IMR-90 (cell line): ENCODE data around the gene TLL1. TPM values are rescaled to one million over a fixed set of nuclear protein-coding genes. Genes with fewer than 3 reads are reported as not detected.

Experiments
- ATAC-seq: fragments of 200-7000 bp; cut with Tn5 transposase; 2 replicates; pipeline ENCODE4 v1.9.1; 2020; ENCODE audit warnings: low read depth, mild to moderate bottlenecking, moderate library complexity
- BruUV-seq: library from RNA; stranded (reverse); fragments of 400-500 nt; replicated peaks from 2 replicates; lab custom pipeline; 2021; lab: Mats Ljungman, UMichigan
- CTCF ChIA-PET: fragments of 300-600 bp; formaldehyde crosslinking; extraction: SDS; loops from one replicate; lab custom pipeline; 2021; ENCODE audit warnings: antibody characterized with exemption; lab: Yijun Ruan, JAX
- POLR2A ChIA-PET: fragments of 300-600 bp; sonication (Branson Sonifier 250); formaldehyde crosslinking; loops from one replicate; lab custom pipeline; 2022; ENCODE audit warnings: antibody characterized with exemption; ENCODE audit not compliant: unreplicated experiment; lab: Charles Lee
- DNase-seq: peaks from one replicate; pipeline ENCODE4 v3.0.0; 2013
- H2AFZ ChIP-seq: replicated peaks from 2 replicates; pipeline ENCODE3; 2013; ENCODE audit warnings: low read length, mild to moderate bottlenecking; ENCODE audit not compliant: poor library complexity
- H2AK5ac ChIP-seq: 2 replicates; pipeline ENCODE4 v1.6.1; 2013; ENCODE audit warnings: low read depth, low read length, inconsistent platforms
- H2AK9ac ChIP-seq: replicated peaks from 2 replicates; pipeline ENCODE3; 2013; ENCODE audit warnings: mild to moderate bottlenecking, low read depth, low read length, moderate library complexity; ENCODE audit not compliant: poor library complexity
- H2BK120ac ChIP-seq: 2 replicates; pipeline ENCODE4 v1.6.1; 2013; ENCODE audit warnings: low read depth, low read length, inconsistent platforms
- H2BK15ac ChIP-seq: 3 replicates; pipeline ENCODE4 v1.6.1; 2013; ENCODE audit warnings: low read depth, low read length, inconsistent platforms
- H2BK20ac ChIP-seq: 2 replicates; pipeline ENCODE4 v1.6.1; 2013; ENCODE audit warnings: low read depth, mild to moderate bottlenecking, inconsistent platforms, low read length, moderate library complexity
- H2BK5ac ChIP-seq: 2 replicates; pipeline ENCODE4 v1.6.1; 2013; ENCODE audit warnings: mild to moderate bottlenecking, low read depth, low read length, inconsistent platforms; ENCODE audit not compliant: poor library complexity, severe bottlenecking
- H3K14ac ChIP-seq: replicated peaks from 2 replicates; pipeline ENCODE4 v1.6.1; 2013; ENCODE audit warnings: low read depth, low read length, inconsistent platforms
- H3K18ac ChIP-seq: 2 replicates; pipeline ENCODE4 v1.6.1; 2013; ENCODE audit warnings: low read depth, low read length, control low read depth
- H3K23ac ChIP-seq: 2 replicates; pipeline ENCODE4 v1.6.1; 2013; ENCODE audit warnings: low read depth, low read length, inconsistent platforms
- H3K27ac ChIP-seq: 2 replicates; pipeline ENCODE4 v1.5.1; 2013; ENCODE audit warnings: mild to moderate bottlenecking, control low read depth, low read length; ENCODE audit not compliant: insufficient read depth
- H3K27me3 ChIP-seq: 2 replicates; pipeline ENCODE4 v1.6.1; 2013; ENCODE audit warnings: low read length; ENCODE audit not compliant: control insufficient read depth, insufficient read depth
- H3K36me3 ChIP-seq: 2 replicates; pipeline ENCODE4 v1.6.1; 2013; ENCODE audit warnings: low read length, mixed read lengths; ENCODE audit not compliant: control insufficient read depth, insufficient read depth
- H3K4ac ChIP-seq: 2 replicates; pipeline ENCODE4 v1.6.1; 2013; ENCODE audit warnings: low read depth, low read length, inconsistent platforms
- H3K4me1 ChIP-seq: 2 replicates; pipeline ENCODE4 v1.6.1; 2013; ENCODE audit warnings: low read length, mixed read lengths; ENCODE audit not compliant: control insufficient read depth, insufficient read depth
- H3K4me2 ChIP-seq: 2 replicates; pipeline ENCODE4 v1.6.1; 2013; ENCODE audit warnings: low read depth, mild to moderate bottlenecking, control low read depth, low read length, moderate library complexity
- H3K4me3 ChIP-seq: 2 replicates; pipeline ENCODE4 v1.5.1; 2013; ENCODE audit warnings: low read depth, mild to moderate bottlenecking, control low read depth, low read length, moderate library complexity; ENCODE audit not compliant: insufficient read depth
- H3K56ac ChIP-seq: 2 replicates; pipeline ENCODE4 v1.6.1; 2013; ENCODE audit warnings: low read length, inconsistent platforms; ENCODE audit not compliant: insufficient read depth; ENCODE audit errors: extremely low read depth
- H3K79me1 ChIP-seq, 2 experiments: 2 replicates each; pipeline ENCODE4 v1.6.1; 2013; ENCODE audit warnings: low read length in 2 of 2, inconsistent platforms in 1 of 2, low read depth in 1 of 2
- H3K9ac ChIP-seq: 2 replicates; pipeline ENCODE4 v1.6.1; 2013; ENCODE audit warnings: low read depth, low read length, control low read depth
- H3K9me1 ChIP-seq: 2 replicates; pipeline ENCODE4 v1.6.1; 2013; ENCODE audit warnings: low read length, inconsistent platforms; ENCODE audit not compliant: insufficient read depth
- H3K9me3 ChIP-seq: 2 replicates; pipeline ENCODE4 v1.6.1; 2013; ENCODE audit warnings: low read length; ENCODE audit not compliant: control insufficient read depth, insufficient read depth
- H4K20me1 ChIP-seq: 2 replicates; pipeline ENCODE4 v1.6.1; 2013; ENCODE audit warnings: low read length, inconsistent platforms; ENCODE audit not compliant: insufficient read depth
- H4K5ac ChIP-seq: 2 replicates; pipeline ENCODE4 v1.6.1; 2013; ENCODE audit warnings: mild to moderate bottlenecking, low read depth, low read length, control low read depth
- H4K8ac ChIP-seq, 2 experiments: 2 replicates each; pipeline ENCODE4 v1.6.1; 2013; ENCODE audit warnings: low read depth in 2 of 2, low read length in 2 of 2, control low read depth in 1 of 2, inconsistent platforms in 1 of 2
- H4K91ac ChIP-seq: 2 replicates; pipeline ENCODE4 v1.6.1; 2013; ENCODE audit warnings: low read depth, low read length, inconsistent platforms; ENCODE audit not compliant: insufficient read depth
- CEBPB ChIP-seq: IDR thresholded peaks from 2 replicates; pipeline ENCODE4 v1.6.1; 2012; ENCODE audit warnings: low read depth, low read length, improper control_type of control experiment
- CHD1 ChIP-seq: IDR thresholded peaks from 2 replicates; pipeline ENCODE4 v1.6.1; 2012; ENCODE audit warnings: low read depth, low read length, improper control_type of control experiment
- FOS ChIP-seq: fragments of 150-350 bp; IDR thresholded peaks from 2 replicates; pipeline ENCODE4 v1.6.1; 2016; ENCODE audit warnings: low read depth, low read length
- MAZ ChIP-seq: IDR thresholded peaks from 2 replicates; pipeline ENCODE4 v1.6.1; 2012; ENCODE audit warnings: low read depth, mild to moderate bottlenecking, low read length, improper control_type of control experiment, moderate library complexity, borderline replicate concordance
- USF2 ChIP-seq: fragments of 150-350 bp; IDR thresholded peaks from 2 replicates; pipeline ENCODE4 v1.6.1; 2017; ENCODE audit warnings: mild to moderate bottlenecking, antibody characterized with exemption, low read length, low read depth
- WGBS, 2 experiments: methylation state at CpG; one replicate each; pipeline versions ENCODE4 v1.1.5 to v1.1.7; 2013; ENCODE audit warnings: missing lambda C conversion rate in 2 of 2; ENCODE audit not compliant: insufficient read length in 1 of 2; ENCODE audit errors: extremely low coverage in 2 of 2; 5-methylcytosine and 5-hydroxymethylcytosine counted together
- dilution Hi-C: fragments of 300-500 bp; cut with HindIII; formaldehyde crosslinking; loops from one replicate; pipeline ENCODE4 v1.14.3; 2018; ENCODE audit warnings: low sequenced_read_pairs; ENCODE audit not compliant: unreplicated experiment
- in situ Hi-C: fragments of 300-500 bp; cut with MboI; formaldehyde crosslinking; loops from 3 replicates; pipeline ENCODE4 v1.14.3; 2019; ENCODE audit warnings: low sequenced_read_pairs, inconsistent platforms, mixed read lengths
- intact Hi-C: fragments of 100-400 bp; cut with micrococcal nuclease; formaldehyde crosslinking; loops from 2 replicates; pipeline ENCODE4 v1.10.0; 2022
- polyA plus RNA-seq, 3 experiments: library from polyadenylated mRNA; depleted of rRNA; stranded (reverse); fragments of >200 nt; gene quantifications; 2 replicates each; pipeline ENCODE4 v1.2.3, GENCODE V29; 2012; ENCODE audit warnings: low replicate concordance in 1 of 3
- total RNA-seq: library from RNA; depleted of rRNA; stranded (reverse); fragments of >200 nt; gene quantifications from 2 replicates; pipeline ENCODE4 v1.2.3, GENCODE V29; 2012
- TF ChIP-seq, protein P1 (sequence below): conservative IDR thresholded peaks from 2 replicates; pipeline ENCODE4 v1.5.1; 2012; ENCODE audit warnings: mild to moderate bottlenecking, low read depth, low read length, improper control_type of control experiment

The TLL1 gene
- total and polyA plus RNA-seq, 2 of the 4 experiments (the other 2 are of a cell fraction) = not detected

DNA sequence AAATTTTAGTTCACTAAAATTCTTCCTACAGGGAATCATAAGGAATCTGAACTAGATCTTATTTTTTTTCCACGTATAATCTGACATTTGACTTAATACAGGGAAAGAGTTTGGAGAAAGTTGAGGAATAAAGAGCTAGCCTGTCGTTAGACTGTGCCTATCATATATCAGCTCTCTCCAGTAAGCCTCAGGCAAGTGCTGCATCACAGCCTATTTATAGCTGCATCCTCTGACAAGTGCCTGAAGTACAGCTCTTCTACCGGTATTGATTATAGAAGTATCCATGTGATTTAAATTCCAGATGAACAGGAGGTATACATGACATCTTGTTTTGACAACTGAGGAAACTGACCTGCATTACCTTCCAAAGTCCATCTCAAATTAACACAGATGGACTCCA lies 248.9 kb downstream of the TLL1 start:
- Histone ChIP-seq H3K23ac (no peak overlapping the region), H3K9me1 (no peaks in the 10 kb centered on the region), H2AK5ac (no peak overlapping the region), H2BK120ac (no peak overlapping the region), H3K4me2 (no peak overlapping the region), H2BK5ac (no peak overlapping the region), H3K79me1 (no peaks in the 10 kb centered on the region), H3K56ac (no peak overlapping the region), H2AK9ac (no peak overlapping the region), H2BK15ac (no peak overlapping the region), H3K36me3 (no peaks in the 10 kb centered on the region), H3K4me1 (no peaks in the 10 kb centered on the region), H3K27ac (no peak overlapping the region), H3K14ac (no peak overlapping the region), H4K91ac (no peak overlapping the region), H3K27me3 (no peaks in the 10 kb centered on the region), H2BK20ac (no peak overlapping the region), H4K5ac (no peak overlapping the region), H3K9me3 (peaks cover 3% of the 10 kb centered on the region), H3K9ac (no peak overlapping the region), H2AFZ (no peak overlapping the region), H3K4ac (no peak overlapping the region), H4K8ac (no peak overlapping the region), H3K18ac (no peak overlapping the region), H3K4me3 (no peak overlapping the region), H4K20me1 (no peaks in the 10 kb centered on the region)
- intact Hi-C loops (no loop called here), dilution Hi-C loops (no loop called here), in situ Hi-C loops (no loop called here)
- ChIA-PET POLR2A (no interaction called here), CTCF (interaction anchor here (0.5 kb wide), 1 partner anchor 23 kb away, joined by 4 read pairs; no protein-coding TSS in a partner anchor)
- ATAC-seq (no peak), DNase-seq (no peak)
- no peak for TF ChIP-seq MAZ
- TF ChIP-seq CEBPB = no peak
- TF ChIP-seq, protein P1, sequence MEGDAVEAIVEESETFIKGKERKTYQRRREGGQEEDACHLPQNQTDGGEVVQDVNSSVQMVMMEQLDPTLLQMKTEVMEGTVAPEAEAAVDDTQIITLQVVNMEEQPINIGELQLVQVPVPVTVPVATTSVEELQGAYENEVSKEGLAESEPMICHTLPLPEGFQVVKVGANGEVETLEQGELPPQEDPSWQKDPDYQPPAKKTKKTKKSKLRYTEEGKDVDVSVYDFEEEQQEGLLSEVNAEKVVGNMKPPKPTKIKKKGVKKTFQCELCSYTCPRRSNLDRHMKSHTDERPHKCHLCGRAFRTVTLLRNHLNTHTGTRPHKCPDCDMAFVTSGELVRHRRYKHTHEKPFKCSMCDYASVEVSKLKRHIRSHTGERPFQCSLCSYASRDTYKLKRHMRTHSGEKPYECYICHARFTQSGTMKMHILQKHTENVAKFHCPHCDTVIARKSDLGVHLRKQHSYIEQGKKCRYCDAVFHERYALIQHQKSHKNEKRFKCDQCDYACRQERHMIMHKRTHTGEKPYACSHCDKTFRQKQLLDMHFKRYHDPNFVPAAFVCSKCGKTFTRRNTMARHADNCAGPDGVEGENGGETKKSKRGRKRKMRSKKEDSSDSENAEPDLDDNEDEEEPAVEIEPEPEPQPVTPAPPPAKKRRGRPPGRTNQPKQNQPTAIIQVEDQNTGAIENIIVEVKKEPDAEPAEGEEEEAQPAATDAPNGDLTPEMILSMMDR = no peak
- TF ChIP-seq USF2 = no peak
- no peak for TF ChIP-seq FOS
- no peak for TF ChIP-seq CHD1
- WGBS, 2 experiments = no CpG with 5 or more reads among the region's 3 CpGs
- no TSS peak for BruUV-seq
